Liver (tissue), 9 donors: Measurements from ENCODE around the gene SOX5. TPM values are rescaled to one million over a fixed set of nuclear protein-coding genes. Genes with fewer than 3 reads are reported as not detected.

Experiments used
- DNase-seq: peaks from one replicate; pipeline ENCODE4 v3.0.0-alpha.2; 2017; ENCODE audit warnings: low spot score
- H3K27ac ChIP-seq, 2 donors: one replicate each; pipeline ENCODE4 v1.7.0; 2013; ENCODE audit warnings: inconsistent platforms in 2 of 2, low read length in 2 of 2, control low read depth in 1 of 2, low read depth in 1 of 2, mild to moderate bottlenecking in 1 of 2
- H3K27me3 ChIP-seq, 4 donors: one replicate each; pipeline versions ENCODE4 v1.6.1 to v1.7.0; 2013; ENCODE audit warnings: low read length in 3 of 4, inconsistent platforms in 1 of 4, mild to moderate bottlenecking in 1 of 4, moderate library complexity in 1 of 4; ENCODE audit not compliant: control insufficient read depth in 4 of 4, insufficient read depth in 4 of 4
- H3K36me3 ChIP-seq, 4 donors: one replicate each; pipeline versions ENCODE4 v1.6.1 to v1.7.0; 2013; ENCODE audit warnings: low read length in 3 of 4, mild to moderate bottlenecking in 3 of 4, low read depth in 1 of 4, moderate library complexity in 1 of 4; ENCODE audit not compliant: control insufficient read depth in 4 of 4, insufficient read depth in 3 of 4
- H3K4me1 ChIP-seq, 4 donors: one replicate each; pipeline versions ENCODE4 v1.6.1 to v1.7.0; 2013; ENCODE audit warnings: low read length in 3 of 4, mild to moderate bottlenecking in 3 of 4, moderate library complexity in 1 of 4; ENCODE audit not compliant: control insufficient read depth in 4 of 4, insufficient read depth in 4 of 4
- H3K4me3 ChIP-seq, 3 donors: one replicate each; pipeline versions ENCODE4 v1.6.1 to v1.7.0; 2013; ENCODE audit warnings: low read length in 3 of 3, control low read depth in 1 of 3, low read depth in 1 of 3, mild to moderate bottlenecking in 1 of 3
- H3K9ac ChIP-seq, 2 donors: one replicate each; pipeline ENCODE4 v1.7.0; 2013; ENCODE audit warnings: low read length in 2 of 2, mild to moderate bottlenecking in 2 of 2, moderate library complexity in 2 of 2, control low read depth in 1 of 2, low read depth in 1 of 2
- H3K9me3 ChIP-seq, 4 donors: one replicate each; pipeline versions ENCODE4 v1.6.1 to v1.7.0; 2013; ENCODE audit warnings: low read length in 3 of 4; ENCODE audit not compliant: control insufficient read depth in 4 of 4
- EGR1 ChIP-seq, 2 donors: IDR thresholded peaks; 2 replicates each; pipeline ENCODE4 v1.6.1; 2016 to 2018; ENCODE audit warnings: antibody characterized with exemption in 2 of 2, low read depth in 2 of 2
- FOXA1 ChIP-seq: IDR thresholded peaks from 2 replicates; pipeline ENCODE4 v1.6.1; 2016; ENCODE audit warnings: antibody characterized with exemption
- FOXA2 ChIP-seq: IDR thresholded peaks from 2 replicates; pipeline ENCODE4 v1.6.1; 2016; ENCODE audit warnings: antibody characterized with exemption
- GABPA ChIP-seq, 2 donors: IDR thresholded peaks in 1 of 2; conservative IDR thresholded peaks in 1 of 2; 2 replicates each; pipeline ENCODE4 v1.6.1; 2016; ENCODE audit warnings: antibody characterized with exemption in 2 of 2, mild to moderate bottlenecking in 1 of 2, moderate library complexity in 1 of 2
- HNF4A ChIP-seq, 2 donors: conservative IDR thresholded peaks; 2 replicates each; pipeline ENCODE4 v1.6.1; 2016; ENCODE audit warnings: antibody characterized with exemption in 2 of 2, mild to moderate bottlenecking in 2 of 2
- HNF4G ChIP-seq: IDR thresholded peaks from 2 replicates; pipeline ENCODE4 v1.6.1; 2016; ENCODE audit warnings: antibody characterized with exemption
- JUND ChIP-seq, 2 donors: IDR thresholded peaks; 2 replicates each; pipeline ENCODE4 v1.6.1; 2016; ENCODE audit warnings: antibody characterized with exemption in 2 of 2
- NR2F2 ChIP-seq: IDR thresholded peaks from 2 replicates; pipeline ENCODE4 v1.6.1; 2016; ENCODE audit warnings: antibody characterized with exemption
- RAD21 ChIP-seq, 2 donors: IDR thresholded peaks; 2 replicates each; pipeline ENCODE4 v1.6.1; 2016; ENCODE audit warnings: antibody characterized with exemption in 2 of 2, mild to moderate bottlenecking in 2 of 2
- RXRA ChIP-seq, 2 donors: IDR thresholded peaks; 2 replicates each; pipeline ENCODE4 v1.6.1; 2017 to 2018; ENCODE audit warnings: antibody characterized with exemption in 2 of 2, mild to moderate bottlenecking in 1 of 2
- SP1 ChIP-seq: IDR thresholded peaks from 2 replicates; pipeline ENCODE4 v1.6.1; 2018; ENCODE audit warnings: antibody characterized with exemption, mild to moderate bottlenecking
- TAF1 ChIP-seq: conservative IDR thresholded peaks from 2 replicates; pipeline ENCODE4 v1.6.1; 2016; ENCODE audit warnings: antibody characterized with exemption, mild to moderate bottlenecking
- YY1 ChIP-seq: IDR thresholded peaks from 2 replicates; pipeline ENCODE4 v1.6.1; 2016; ENCODE audit warnings: antibody characterized with exemption, mild to moderate bottlenecking
- WGBS: extraction: QIAGEN DNeasy Blood & Tissue Kit; methylation state at CpG from one replicate; pipeline ENCODE4 v1.1.7; 2013; 5-methylcytosine and 5-hydroxymethylcytosine counted together
- polyA plus RNA-seq, 2 donors: library from polyadenylated mRNA; stranded (reverse) in 1 of 2; unstranded in 1 of 2; fragments of 200-250 nt in 1 of 2; fragments of >200 nt in 1 of 2; fragmentation: Nextera tagmentation in 1 of 2; extraction: Ambion mirVana in 1 of 2; gene quantifications; one replicate each; pipeline versions ENCODE4 v1.2.1 to v1.2.3, GENCODE V29; 2013 to 2015
- total RNA-seq, 2 donors: library from RNA; depleted of rRNA; stranded (reverse); fragments of >200 nt; gene quantifications; one replicate each; pipeline ENCODE4 v1.2.3, GENCODE V29; 2014
- TF ChIP-seq, protein P1 (sequence below): IDR thresholded peaks from 2 replicates; pipeline ENCODE4 v1.6.1; 2016; ENCODE audit warnings: antibody characterized with exemption
- TF ChIP-seq, protein P2 (sequence below): fragments of 150-350 bp; IDR thresholded peaks from 2 replicates; pipeline ENCODE4 v1.5.1; 2017; ENCODE audit warnings: improper control_type of control experiment, low read depth, low read length; ENCODE audit not compliant: missing input control
- TF ChIP-seq, protein P3 (sequence below): IDR thresholded peaks from 2 replicates; pipeline ENCODE4 v1.6.1; 2016; ENCODE audit warnings: antibody characterized with exemption, mild to moderate bottlenecking
- TF ChIP-seq, protein P4 (sequence below): IDR thresholded peaks from 2 replicates; pipeline ENCODE4 v1.6.1; 2016; ENCODE audit warnings: antibody characterized with exemption
- TF ChIP-seq, protein P5 (sequence below): IDR thresholded peaks from 2 replicates; pipeline ENCODE4 v1.6.1; 2016; ENCODE audit warnings: antibody characterized with exemption
- donor health status: healthy.
- donor health status: healthy.
- donor health status: healthy.
- donor health status: healthy.
- donor health status: healthy.

SOX5 gene
- total and polyA plus RNA-seq, 4 donors = 2.3 to 42.4 (median 12.3) TPM

DNA sequence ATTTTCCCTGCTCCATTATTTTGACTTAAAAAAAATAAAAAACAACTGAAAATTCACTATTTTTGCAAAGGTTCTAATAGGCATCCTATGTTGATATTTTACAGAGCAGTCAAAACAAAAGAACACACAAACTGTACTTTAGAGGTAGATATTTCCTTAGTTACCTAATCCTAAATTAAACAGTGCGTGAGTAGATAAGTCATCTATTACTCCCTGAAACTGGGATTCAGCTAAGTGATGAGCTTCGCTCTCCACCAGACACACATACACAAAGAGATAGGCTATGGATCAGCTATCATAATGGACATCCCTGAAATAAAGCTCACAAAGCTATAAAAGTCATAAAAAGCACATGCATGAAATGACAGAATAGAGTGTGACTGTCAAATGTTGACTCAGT is 398.7 kb downstream of the SOX5 start:
- Histone ChIP-seq H3K4me1 (no peaks in the 10 kb centered on the region), H3K4me3 (no peak overlapping the region), H3K9me3 (no peaks in the 10 kb centered on the region), H3K9ac (no peak overlapping the region), H3K27me3 (no peaks in the 10 kb centered on the region), H3K27ac (no peak overlapping the region), H3K36me3 (peaks cover 0 to 17% (median 0%) of the 10 kb centered on the region in 4 donors)
- no peak for TF ChIP-seq GABPA (IDR thresholded peaks at IDR 0.05 in 1 of 2, conservative IDR thresholded peaks at IDR 0.05 in 1 of 2)
- no peak for TF ChIP-seq FOXA2
- TF ChIP-seq, protein P1, sequence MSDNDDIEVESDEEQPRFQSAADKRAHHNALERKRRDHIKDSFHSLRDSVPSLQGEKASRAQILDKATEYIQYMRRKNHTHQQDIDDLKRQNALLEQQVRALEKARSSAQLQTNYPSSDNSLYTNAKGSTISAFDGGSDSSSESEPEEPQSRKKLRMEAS = no peak
- TF ChIP-seq HNF4G = no peak
- no peak for TF ChIP-seq RXRA (IDR thresholded peaks at IDR 0.05)
- no peak for TF ChIP-seq NR2F2
- TF ChIP-seq FOXA1 = no peak
- TF ChIP-seq RAD21 (IDR thresholded peaks at IDR 0.05) = no peak
- no peak for TF ChIP-seq HNF4A (conservative IDR thresholded peaks at IDR 0.05)
- no peak for TF ChIP-seq JUND (IDR thresholded peaks at IDR 0.05)
- TF ChIP-seq, protein P2, sequence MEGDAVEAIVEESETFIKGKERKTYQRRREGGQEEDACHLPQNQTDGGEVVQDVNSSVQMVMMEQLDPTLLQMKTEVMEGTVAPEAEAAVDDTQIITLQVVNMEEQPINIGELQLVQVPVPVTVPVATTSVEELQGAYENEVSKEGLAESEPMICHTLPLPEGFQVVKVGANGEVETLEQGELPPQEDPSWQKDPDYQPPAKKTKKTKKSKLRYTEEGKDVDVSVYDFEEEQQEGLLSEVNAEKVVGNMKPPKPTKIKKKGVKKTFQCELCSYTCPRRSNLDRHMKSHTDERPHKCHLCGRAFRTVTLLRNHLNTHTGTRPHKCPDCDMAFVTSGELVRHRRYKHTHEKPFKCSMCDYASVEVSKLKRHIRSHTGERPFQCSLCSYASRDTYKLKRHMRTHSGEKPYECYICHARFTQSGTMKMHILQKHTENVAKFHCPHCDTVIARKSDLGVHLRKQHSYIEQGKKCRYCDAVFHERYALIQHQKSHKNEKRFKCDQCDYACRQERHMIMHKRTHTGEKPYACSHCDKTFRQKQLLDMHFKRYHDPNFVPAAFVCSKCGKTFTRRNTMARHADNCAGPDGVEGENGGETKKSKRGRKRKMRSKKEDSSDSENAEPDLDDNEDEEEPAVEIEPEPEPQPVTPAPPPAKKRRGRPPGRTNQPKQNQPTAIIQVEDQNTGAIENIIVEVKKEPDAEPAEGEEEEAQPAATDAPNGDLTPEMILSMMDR = no peak
- TF ChIP-seq EGR1 (IDR thresholded peaks at IDR 0.05; ENCODE audit: low read depth in 2 of 2) = no peak
- TF ChIP-seq SP1 = no peak
- TF ChIP-seq, protein P3, sequence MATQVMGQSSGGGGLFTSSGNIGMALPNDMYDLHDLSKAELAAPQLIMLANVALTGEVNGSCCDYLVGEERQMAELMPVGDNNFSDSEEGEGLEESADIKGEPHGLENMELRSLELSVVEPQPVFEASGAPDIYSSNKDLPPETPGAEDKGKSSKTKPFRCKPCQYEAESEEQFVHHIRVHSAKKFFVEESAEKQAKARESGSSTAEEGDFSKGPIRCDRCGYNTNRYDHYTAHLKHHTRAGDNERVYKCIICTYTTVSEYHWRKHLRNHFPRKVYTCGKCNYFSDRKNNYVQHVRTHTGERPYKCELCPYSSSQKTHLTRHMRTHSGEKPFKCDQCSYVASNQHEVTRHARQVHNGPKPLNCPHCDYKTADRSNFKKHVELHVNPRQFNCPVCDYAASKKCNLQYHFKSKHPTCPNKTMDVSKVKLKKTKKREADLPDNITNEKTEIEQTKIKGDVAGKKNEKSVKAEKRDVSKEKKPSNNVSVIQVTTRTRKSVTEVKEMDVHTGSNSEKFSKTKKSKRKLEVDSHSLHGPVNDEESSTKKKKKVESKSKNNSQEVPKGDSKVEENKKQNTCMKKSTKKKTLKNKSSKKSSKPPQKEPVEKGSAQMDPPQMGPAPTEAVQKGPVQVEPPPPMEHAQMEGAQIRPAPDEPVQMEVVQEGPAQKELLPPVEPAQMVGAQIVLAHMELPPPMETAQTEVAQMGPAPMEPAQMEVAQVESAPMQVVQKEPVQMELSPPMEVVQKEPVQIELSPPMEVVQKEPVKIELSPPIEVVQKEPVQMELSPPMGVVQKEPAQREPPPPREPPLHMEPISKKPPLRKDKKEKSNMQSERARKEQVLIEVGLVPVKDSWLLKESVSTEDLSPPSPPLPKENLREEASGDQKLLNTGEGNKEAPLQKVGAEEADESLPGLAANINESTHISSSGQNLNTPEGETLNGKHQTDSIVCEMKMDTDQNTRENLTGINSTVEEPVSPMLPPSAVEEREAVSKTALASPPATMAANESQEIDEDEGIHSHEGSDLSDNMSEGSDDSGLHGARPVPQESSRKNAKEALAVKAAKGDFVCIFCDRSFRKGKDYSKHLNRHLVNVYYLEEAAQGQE = no peak
- no peak for TF ChIP-seq YY1
- TF ChIP-seq, protein P4, sequence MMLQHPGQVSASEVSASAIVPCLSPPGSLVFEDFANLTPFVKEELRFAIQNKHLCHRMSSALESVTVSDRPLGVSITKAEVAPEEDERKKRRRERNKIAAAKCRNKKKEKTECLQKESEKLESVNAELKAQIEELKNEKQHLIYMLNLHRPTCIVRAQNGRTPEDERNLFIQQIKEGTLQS = no peak
- TF ChIP-seq, protein P5, sequence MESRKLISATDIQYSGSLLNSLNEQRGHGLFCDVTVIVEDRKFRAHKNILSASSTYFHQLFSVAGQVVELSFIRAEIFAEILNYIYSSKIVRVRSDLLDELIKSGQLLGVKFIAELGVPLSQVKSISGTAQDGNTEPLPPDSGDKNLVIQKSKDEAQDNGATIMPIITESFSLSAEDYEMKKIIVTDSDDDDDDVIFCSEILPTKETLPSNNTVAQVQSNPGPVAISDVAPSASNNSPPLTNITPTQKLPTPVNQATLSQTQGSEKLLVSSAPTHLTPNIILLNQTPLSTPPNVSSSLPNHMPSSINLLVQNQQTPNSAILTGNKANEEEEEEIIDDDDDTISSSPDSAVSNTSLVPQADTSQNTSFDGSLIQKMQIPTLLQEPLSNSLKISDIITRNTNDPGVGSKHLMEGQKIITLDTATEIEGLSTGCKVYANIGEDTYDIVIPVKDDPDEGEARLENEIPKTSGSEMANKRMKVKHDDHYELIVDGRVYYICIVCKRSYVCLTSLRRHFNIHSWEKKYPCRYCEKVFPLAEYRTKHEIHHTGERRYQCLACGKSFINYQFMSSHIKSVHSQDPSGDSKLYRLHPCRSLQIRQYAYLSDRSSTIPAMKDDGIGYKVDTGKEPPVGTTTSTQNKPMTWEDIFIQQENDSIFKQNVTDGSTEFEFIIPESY = no peak
- TF ChIP-seq TAF1 = no peak
- WGBS = 56% methylated on average over 2 of the region's 2 CpGs
- DNase-seq = no peak
